Frontal cortex (tissue), 4 donors: ENCODE data around the gene PDAP1. TPM values are rescaled to one million over a fixed set of nuclear protein-coding genes. Genes with fewer than 3 reads are reported as not detected.
"Not testable (repeated sequence)": the region's sequence is repeated elsewhere in the genome, so short reads cannot be mapped to it uniquely, and the experiment has no call there.

ENCODE experiments used
- DNase-seq, 2 donors: peaks; one replicate each; pipeline ENCODE4 v3.0.0; 2012; ENCODE audit warnings: low spot score in 2 of 2
- FAIRE-seq: peaks from 2 replicates; lab custom pipeline; 2012; peaks lifted over from hg19 to GRCh38; lab: Jason Lieb, UNC
- total RNA-seq: library from RNA; depleted of rRNA; stranded (reverse); fragments of >200 nt; gene quantifications from one replicate; pipeline ENCODE4 v1.2.3, GENCODE V29; 2014
- donor health status: control.
- donor health status: control.
- donor health status: control.

Gene PDAP1
- total RNA-seq, 1 donor from 2014 or later = 15.1 TPM

DNA sequence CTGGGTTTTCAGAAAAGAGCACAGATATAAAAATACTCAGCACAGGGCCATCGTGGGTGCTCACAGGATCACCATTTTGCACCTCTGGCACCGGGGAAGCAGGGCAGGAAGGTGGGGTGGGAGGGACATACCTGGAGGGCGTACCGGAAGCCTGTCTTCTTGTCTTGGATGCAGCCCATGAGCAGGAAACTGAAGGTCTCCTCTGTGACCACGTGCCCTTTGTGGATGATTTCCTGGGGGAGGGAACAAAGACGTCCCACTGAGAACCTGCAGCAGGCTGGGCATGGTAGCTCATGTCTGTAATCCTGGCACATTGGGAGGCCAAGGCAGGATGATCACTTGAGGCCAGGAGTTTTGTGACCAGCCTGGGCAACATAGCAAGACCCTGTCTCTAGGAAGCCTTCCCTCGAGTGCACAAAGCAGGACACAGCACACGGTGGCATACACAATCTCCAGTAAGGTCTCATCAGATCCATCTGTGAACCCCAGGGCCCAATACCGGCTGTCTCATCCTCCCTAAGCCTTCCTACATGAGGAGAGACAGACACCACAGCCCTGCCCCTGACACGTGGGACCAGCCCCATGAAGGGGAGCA lies 20.7 kb upstream of the PDAP1 start:
- no peak for DNase-seq
- no peak for FAIRE-seq

DNA sequence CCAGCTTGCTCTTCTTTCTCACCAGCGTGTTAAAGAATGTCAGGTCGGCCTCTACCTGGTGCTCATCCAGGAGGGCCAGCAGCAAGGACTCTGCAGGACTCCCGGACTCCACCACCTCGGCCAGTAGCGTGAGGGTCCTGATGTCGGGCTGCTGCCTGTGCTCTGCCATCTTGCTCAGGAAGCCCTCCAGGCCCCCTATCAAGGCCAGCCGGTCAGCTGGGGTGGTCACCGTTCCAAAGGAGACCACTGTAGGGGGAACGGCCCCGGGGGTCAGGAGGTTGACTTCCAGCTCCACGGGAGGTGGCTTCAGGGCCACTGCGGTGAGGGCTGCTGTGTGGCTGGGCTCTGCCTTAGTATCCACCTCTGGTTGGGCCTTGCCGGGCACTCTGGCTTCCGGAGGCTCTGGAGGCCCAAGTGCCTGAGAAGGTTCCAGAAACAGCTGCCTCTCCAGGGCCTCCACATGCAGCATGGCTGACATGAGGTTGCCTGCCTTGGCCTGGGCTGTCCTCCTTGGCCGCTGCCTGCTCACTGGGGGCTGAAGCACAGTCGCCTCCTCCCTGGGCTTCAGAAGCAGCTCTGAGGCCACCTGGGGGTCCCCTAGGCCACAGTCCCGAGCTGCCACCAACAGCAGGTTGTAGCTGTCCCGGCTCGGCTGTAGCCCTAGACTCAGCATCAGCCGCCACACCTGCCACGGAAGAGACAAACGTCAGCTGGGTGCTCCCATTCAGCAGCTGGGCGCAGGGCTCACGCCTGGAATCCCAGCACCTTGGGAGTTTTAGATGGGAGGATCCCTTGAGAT lies 16.7 kb upstream of the PDAP1 start:
- DNase-seq = no peak
- no peak for FAIRE-seq

GRCh38 chr7:99422625-99423024 lies 14.2 kb upstream of the PDAP1 start:
- FAIRE-seq (no peak), DNase-seq (no peak)

GRCh38 chr7:99422186-99422585 lies 13.8 kb upstream of the PDAP1 start:
- DNase-seq = no peak
- FAIRE-seq = no peak

- DNase-seq (no peak), FAIRE-seq (no peak)
These were observed 12.6 kb upstream of the PDAP1 start for GRCh38 chr7:99420986-99421385.

- DNase-seq (no peak), FAIRE-seq (no peak)
These were observed 11.8 kb upstream of the PDAP1 start for GRCh38 chr7:99420213-99420612.

GRCh38 chr7:99419323-99420021 lies 11.1 kb upstream of the PDAP1 start:
- FAIRE-seq = no peak
- no peak for DNase-seq

DNA sequence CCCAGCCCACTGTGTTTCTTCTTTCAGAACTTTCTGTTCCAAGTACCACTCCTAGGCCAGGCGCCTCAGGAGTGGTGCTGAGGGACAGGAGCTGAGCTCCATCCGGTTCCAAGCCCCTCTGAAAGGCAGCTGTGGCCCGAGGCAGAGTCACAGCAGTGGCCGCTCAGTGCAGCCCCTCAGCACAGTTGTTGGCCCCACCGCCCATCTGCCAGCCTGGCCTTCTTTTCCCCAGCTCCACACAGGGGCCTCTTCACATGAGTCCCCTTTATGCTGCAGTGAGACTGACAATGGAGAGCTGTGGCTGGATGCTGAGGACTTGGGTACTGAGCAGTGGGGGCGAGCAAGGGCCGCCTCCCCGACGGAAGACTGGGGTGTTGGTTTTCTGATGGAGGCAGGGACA lies 9.9 kb upstream of the PDAP1 start:
- no peak for FAIRE-seq
- DNase-seq = no peak

DNA sequence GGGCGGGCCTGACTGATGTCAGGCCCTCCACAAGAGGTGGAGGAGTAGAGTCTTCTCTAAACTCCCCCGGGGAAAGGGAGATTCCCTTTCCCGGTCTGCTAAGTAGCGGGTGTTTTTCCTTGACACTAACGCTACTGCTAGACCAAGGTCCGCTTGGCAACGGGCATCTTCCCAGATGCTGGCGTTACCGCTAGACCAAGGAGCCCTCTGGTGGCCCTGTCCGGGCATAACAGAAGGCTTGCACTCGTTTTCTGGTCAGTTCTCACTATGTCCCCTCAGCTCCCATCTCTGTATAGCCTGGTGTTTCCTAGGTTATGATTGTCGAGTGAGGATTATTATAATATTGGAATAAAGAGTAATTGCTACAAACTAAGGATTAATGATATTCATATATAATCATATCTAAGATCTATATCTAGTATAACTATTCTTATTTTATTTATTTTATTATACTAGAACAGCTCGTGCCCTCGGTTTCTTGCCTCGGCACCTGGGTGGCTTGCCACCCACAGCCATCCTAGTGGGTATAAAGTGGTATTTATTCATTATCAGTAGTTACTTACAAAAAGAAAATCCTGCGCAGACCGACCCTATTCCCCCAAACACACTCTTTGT lies 7.2 kb upstream of the PDAP1 start:
- FAIRE-seq, DNase-seq: not testable (repeated sequence)

DNA sequence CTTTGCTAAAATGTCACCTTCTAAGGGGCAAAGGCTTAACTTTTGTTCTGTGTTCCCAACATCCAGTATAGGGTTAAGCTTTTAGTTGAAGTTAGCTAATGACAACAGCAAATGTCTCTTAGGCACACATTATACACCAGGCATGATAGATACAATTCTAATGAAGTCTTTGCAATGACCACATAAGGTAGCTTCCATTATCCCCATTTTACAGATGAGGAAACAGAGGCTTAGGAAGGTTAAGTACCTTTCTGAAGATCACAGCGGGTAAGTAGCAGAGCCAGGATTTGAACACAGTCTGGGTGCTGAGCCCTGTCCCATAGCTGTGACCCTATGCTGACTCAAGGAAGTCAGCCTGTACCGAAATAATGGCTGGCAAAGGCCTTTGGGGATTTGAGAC lies 2.2 kb upstream of the PDAP1 start:
- no peak for FAIRE-seq
- no peak for DNase-seq

- FAIRE-seq = no peak
- no peak for DNase-seq
These were observed 1.4 kb upstream of the PDAP1 start for GRCh38 chr7:99409806-99410205.

DNA sequence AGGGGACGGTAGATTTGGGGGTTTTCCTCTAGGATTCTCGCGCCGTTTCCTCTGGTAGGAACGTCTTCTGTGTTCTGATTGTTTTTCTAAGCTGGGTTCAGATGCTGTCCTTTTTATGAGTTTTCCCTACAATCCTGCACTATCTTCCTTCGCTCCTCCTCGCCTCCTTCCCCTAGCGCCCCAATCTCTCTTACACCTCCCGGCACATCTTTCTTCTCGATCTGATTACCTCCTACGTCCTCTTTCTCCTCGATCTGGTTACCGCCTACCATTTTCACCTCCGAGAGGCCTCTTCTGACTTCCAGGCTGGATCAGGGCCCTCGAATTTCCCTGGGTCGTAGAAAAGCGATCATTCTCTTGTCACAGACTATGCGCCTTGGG lies 785 bp upstream of the PDAP1 start:
- no peak for FAIRE-seq

DNA sequence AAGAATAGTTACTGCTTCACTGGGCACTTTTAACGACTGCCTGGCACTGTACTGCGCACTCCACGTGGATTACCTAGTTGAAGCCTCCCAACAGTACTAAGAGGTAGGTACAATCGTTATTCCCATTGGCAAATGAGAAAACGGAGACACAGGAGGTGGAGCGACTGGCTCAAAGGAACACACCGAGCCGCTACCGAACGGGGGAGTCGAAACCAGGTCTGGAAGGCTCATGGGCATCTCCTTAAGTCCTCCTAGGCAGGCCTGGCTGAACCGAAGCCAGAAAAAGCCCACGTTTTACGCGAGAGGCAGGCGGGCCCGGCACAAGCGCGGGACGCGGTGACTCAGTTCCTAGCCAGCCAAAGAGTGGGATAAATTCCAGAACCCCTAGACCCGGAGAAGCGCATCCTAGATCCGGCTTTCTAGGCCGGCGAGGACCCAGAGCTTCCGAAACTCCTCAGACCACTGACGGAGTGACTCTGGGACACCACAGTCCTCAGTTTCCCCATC lies 472 bp downstream of the PDAP1 start:
- FAIRE-seq = no peak
- peak in 1 of 2 donors; percentile 74 for DNase-seq

More for the DNA sequence above, 785 bp upstream of the PDAP1 start:
- DNase-seq = no peak

GRCh38 chr7:99406557-99406956 lies 1.8 kb downstream of the PDAP1 start:
- DNase-seq (no peak), FAIRE-seq (no peak)

DNA sequence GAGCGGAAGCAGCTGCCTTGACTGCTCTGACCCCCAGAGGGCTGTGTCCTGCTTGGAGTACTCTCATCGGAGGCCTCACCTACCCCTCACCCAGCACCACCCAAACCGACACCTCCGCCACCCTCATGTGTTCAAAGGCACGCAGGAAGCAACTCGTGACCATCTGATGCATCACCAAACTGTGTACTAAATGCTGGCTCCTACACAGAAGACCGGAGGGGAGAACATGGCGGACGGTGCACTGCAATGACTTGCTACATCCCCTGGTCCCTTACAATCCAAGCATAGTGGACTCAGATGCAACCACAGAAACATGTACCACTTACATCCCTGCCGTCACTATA lies 3.4 kb downstream of the PDAP1 start:
- no peak for FAIRE-seq
- DNase-seq = no peak

DNA sequence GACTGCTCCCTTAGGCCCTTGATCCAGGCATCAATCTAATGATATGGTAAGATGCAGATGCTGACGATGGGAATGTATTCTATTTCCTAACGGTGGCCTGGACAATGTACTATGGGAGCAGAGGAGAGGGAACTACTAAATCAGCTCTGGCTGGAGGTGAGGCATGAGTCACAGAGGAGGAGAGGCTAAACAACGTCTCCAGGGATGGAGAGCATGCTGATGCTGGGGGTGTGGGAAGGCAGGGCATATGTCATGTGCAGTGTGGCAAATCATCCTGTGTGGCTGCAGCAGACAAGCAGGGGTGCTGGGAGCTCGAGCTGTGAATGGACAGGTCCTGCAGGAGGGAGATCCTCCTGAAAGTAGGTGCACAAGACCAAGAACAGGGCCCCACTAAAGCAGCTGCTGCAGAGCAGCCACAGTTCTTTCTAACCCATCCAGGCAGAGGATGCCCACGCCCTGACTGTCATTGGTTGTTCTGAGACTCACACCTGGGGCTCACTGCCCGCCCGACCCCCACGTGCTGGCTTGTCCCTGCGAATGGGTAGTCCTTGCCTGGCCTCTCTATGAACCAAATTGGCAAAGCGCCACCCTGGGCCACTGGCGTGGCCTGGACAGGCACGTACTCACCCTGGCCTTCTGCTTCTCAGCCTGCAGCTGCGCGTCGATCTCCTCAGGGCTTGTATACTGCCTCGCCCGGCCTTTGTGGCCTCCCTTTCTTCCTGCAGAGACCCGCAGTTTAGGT lies 4.0 kb downstream of the PDAP1 start:
- DNase-seq (no peak), FAIRE-seq (no peak)

- DNase-seq (no peak), FAIRE-seq (no peak)
These were observed 4.6 kb downstream of the PDAP1 start for GRCh38 chr7:99403764-99404163.

- no peak for DNase-seq
- FAIRE-seq = no peak
These were observed 5.5 kb downstream of the PDAP1 start for GRCh38 chr7:99402854-99403253.

GRCh38 chr7:99399597-99399996 lies 8.8 kb downstream of the PDAP1 start:
- DNase-seq = no peak
- FAIRE-seq = no peak

GRCh38 chr7:99398891-99399445 lies 9.4 kb downstream of the PDAP1 start:
- no peak for DNase-seq
- FAIRE-seq = no peak
